Measurements from ENCODE around the gene EFNA2. TPM values are rescaled to one million over a fixed set of nuclear protein-coding genes. Genes with fewer than 3 reads are reported as not detected.

Gene EFNA2
- total RNA-seq, 1 experiment from 2014 or later = 12.2 TPM

GRCh38 chr19:1270213-1270853 lies 15.3 kb upstream of the EFNA2 start:
- no peak overlapping the region for H2AFZ ChIP-seq (ENCODE audit: low read depth, low read length, poor library complexity, severe bottlenecking)
- H3K4me1 ChIP-seq (ENCODE audit: control insufficient read depth in 1 of 2, insufficient read depth in 2 of 2, low read length in 2 of 2) = peaks cover 38 to 79% of the 10 kb centered on the region in 2 experiments
- H3K79me2 ChIP-seq (ENCODE audit: insufficient read depth, low read length) = peaks cover 55% of the 10 kb centered on the region
- intact Hi-C loops (cut with micrococcal nuclease) = loop anchor here (10.0 kb wide), 1 partner anchor 134 kb away; the partner anchor contains the start of genes DAZAP1 and GAMT
- H3K4me3 ChIP-seq (replicated peaks in 1 of 2; ENCODE audit: low read depth in 1 of 2, low read length in 2 of 2) = peak overlapping the region; percentile 85 to 96
- TF ChIP-seq CBX3 (IDR thresholded peaks at IDR 0.05; ENCODE audit: low read depth) = no peak
- no peak for TF ChIP-seq FOSL1 (IDR thresholded peaks at IDR 0.05; ENCODE audit: low read depth)
- no peak for TF ChIP-seq POLR2AphosphoS5 (IDR thresholded peaks at IDR 0.05; ENCODE audit: low read depth, low read length)
- TF ChIP-seq MAX (IDR thresholded peaks at IDR 0.05) = no peak
- TF ChIP-seq EZH2 (IDR thresholded peaks at IDR 0.05) = no peak
- TF ChIP-seq ZNF274 (IDR thresholded peaks at IDR 0.05; ENCODE audit: low read depth, low read length) = no peak
- no peak for TF ChIP-seq EZH2phosphoT487 (IDR thresholded peaks at IDR 0.05; ENCODE audit: borderline replicate concordance)
- TF ChIP-seq TCF7L2 (IDR thresholded peaks at IDR 0.05; ENCODE audit: borderline replicate concordance, extremely low read depth, insufficient read depth, insufficient read length) = no peak
- no peak for TF ChIP-seq POLR2A (IDR thresholded peaks at IDR 0.05; ENCODE audit: borderline replicate concordance, extremely low read depth, insufficient read depth, insufficient read length)
- no peak for TF ChIP-seq SP1 (IDR thresholded peaks at IDR 0.05; ENCODE audit: low read depth)
- no peak for TF ChIP-seq CTCF (IDR thresholded peaks at IDR 0.05 in 2 of 3, conservative IDR thresholded peaks at IDR 0.05 in 1 of 3; ENCODE audit: borderline replicate concordance in 1 of 3, insufficient read depth in 1 of 3, low read depth in 2 of 3, low read length in 2 of 3)
- TF ChIP-seq CEBPB (IDR thresholded peaks at IDR 0.05; ENCODE audit: low read depth) = no peak
- no peak for TF ChIP-seq ZBTB33 (IDR thresholded peaks at IDR 0.05; ENCODE audit: extremely low read depth, insufficient replicate concordance, low read length)
- TF ChIP-seq SIN3A (IDR thresholded peaks at IDR 0.05; ENCODE audit: low read depth) = no peak
- no peak for TF ChIP-seq ATF3 (IDR thresholded peaks at IDR 0.05)
- TF ChIP-seq ZFX (IDR thresholded peaks at IDR 0.05) = no peak
- no peak for TF ChIP-seq YY1 (IDR thresholded peaks at IDR 0.05; ENCODE audit: extremely low read depth, insufficient replicate concordance, low read depth, low read length)
- no peak for TF ChIP-seq SRF (IDR thresholded peaks at IDR 0.05; ENCODE audit: low read depth)
- TF ChIP-seq ELF1 (IDR thresholded peaks at IDR 0.05; ENCODE audit: borderline replicate concordance, low read depth) = no peak
- no peak for TF ChIP-seq EGR1 (IDR thresholded peaks at IDR 0.05; ENCODE audit: low read depth)
- DNase-seq (ENCODE audit: low read depth, low spot score) (no peak), ATAC-seq (no peak)
- H3K9ac ChIP-seq (ENCODE audit: low read length) = peak overlapping the region; percentile 98
- H3K9me3 ChIP-seq (ENCODE audit: control insufficient read depth in 1 of 2, insufficient read depth in 1 of 2, low read depth in 1 of 2, low read length in 2 of 2) = no peaks in the 10 kb centered on the region
- H4K20me1 ChIP-seq (ENCODE audit: insufficient read depth) = no peaks in the 10 kb centered on the region
- BruUV-seq (replicated peaks) = no TSS peak
- peak overlapping the region; percentile 100 for H3K27ac ChIP-seq (ENCODE audit: low read depth, low read length)
- H3K36me3 ChIP-seq (ENCODE audit: control insufficient read depth in 1 of 2, insufficient read depth in 2 of 2, low read length in 2 of 2) = peaks cover 27 to 33% of the 10 kb centered on the region in 2 experiments; a peak in 3 of 4 replicates
- ChIA-PET RAD21 (ENCODE audit: low non-redundant PET in 1 of 2, low total read pairs in 2 of 2, uncharacterized antibody in 2 of 2, unreplicated experiment in 2 of 2) (no interaction called here), CTCF (no interaction called here), POLR2A (interaction anchor here (1.6 to 1.7 kb wide), 3 partner anchors 11 to 225 kb away, joined by 7 to 54 read pairs (median 40); no protein-coding TSS in a partner anchor)
- H3K27me3 ChIP-seq (ENCODE audit: insufficient read depth, low read length) = no peaks in the 10 kb centered on the region
- no peaks in the 10 kb centered on the region for H3K9me2 ChIP-seq (ENCODE audit: insufficient read depth)
- H3K4me2 ChIP-seq (ENCODE audit: low read length) = peak overlapping the region; percentile 100
